HG03103 (cell line): ENCODE data around the gene ANKRD17.
"Not testable (repeated sequence)": the region's sequence is repeated elsewhere in the genome, so short reads cannot be mapped to it uniquely, and the experiment has no call there.

Experiments
- ATAC-seq: cut with Tn5 transposase; IDR thresholded peaks from one replicate; pipeline ENCODE4 v1.9.1; 2021; ENCODE audit warnings: low read depth; ENCODE audit not compliant: unreplicated experiment

ANKRD17 gene

GRCh38 chr4:73258686-73259570 is at the start of gene ANKRD17:
Gene ANKRD17, minus strand, starts transcription at chr4:73258798. Its CDS starts 130 bp downstream, at chr4:73258668.
- ATAC-seq, result peak; percentile 75

GRCh38 chr4:73308286-73308685 is 49.7 kb upstream of the ANKRD17 start:
- ATAC-seq, result no peak

- ATAC-seq, result no peak
These were observed 45.1 kb upstream of the ANKRD17 start for GRCh38 chr4:73303711-73304110.

GRCh38 chr4:73299548-73300280 is 41.1 kb upstream of the ANKRD17 start:
- ATAC-seq, result no peak

- not testable (repeated sequence) for ATAC-seq
These were observed 34.1 kb upstream of the ANKRD17 start for GRCh38 chr4:73292661-73293060.

- no peak for ATAC-seq
These were observed 23.4 kb upstream of the ANKRD17 start for GRCh38 chr4:73281982-73282381.

GRCh38 chr4:73281396-73281795 is 22.8 kb upstream of the ANKRD17 start:
- ATAC-seq, result no peak

- ATAC-seq, result no peak
These were observed 18.6 kb upstream of the ANKRD17 start for GRCh38 chr4:73277201-73277600.

- no peak for ATAC-seq
These were observed 16.7 kb upstream of the ANKRD17 start for GRCh38 chr4:73275318-73275654.

- ATAC-seq, result no peak
These were observed 14.2 kb upstream of the ANKRD17 start for GRCh38 chr4:73272816-73273215.

- no peak for ATAC-seq
These were observed 8.5 kb upstream of the ANKRD17 start for GRCh38 chr4:73267050-73267449.

- peak; percentile 1 for ATAC-seq
These were observed 1.0 kb upstream of the ANKRD17 start for GRCh38 chr4:73259571-73260090.

- ATAC-seq, result peak; percentile 21
These were observed 237 bp downstream of the ANKRD17 start for GRCh38 chr4:73258436-73258685.

- peak; percentile 0 for ATAC-seq
These were observed 755 bp downstream of the ANKRD17 start for GRCh38 chr4:73257651-73258435.

- peak; percentile 28 for ATAC-seq
These were observed 1.4 kb downstream of the ANKRD17 start for GRCh38 chr4:73257234-73257633.

- not testable (repeated sequence) for ATAC-seq
These were observed 2.8 kb downstream of the ANKRD17 start for GRCh38 chr4:73255847-73256246.

GRCh38 chr4:73252001-73252400 is 6.6 kb downstream of the ANKRD17 start:
- ATAC-seq, result no peak

- no peak for ATAC-seq
These were observed 7.2 kb downstream of the ANKRD17 start for GRCh38 chr4:73251384-73251783.

- ATAC-seq, result no peak
These were observed 8.0 kb downstream of the ANKRD17 start for GRCh38 chr4:73250642-73251041.

GRCh38 chr4:73248821-73249220 is 9.8 kb downstream of the ANKRD17 start:
- ATAC-seq, result no peak

GRCh38 chr4:73248416-73248815 is 10.2 kb downstream of the ANKRD17 start:
- ATAC-seq, result no peak
